ENCODE results near the gene ARHGAP40.
A peak's percentile ranks its signal among the peaks of the same experiment; 100 is the strongest.

Gene ARHGAP40

GRCh38 chr20:38651562-38651961 lies 50.0 kb downstream of the ARHGAP40 start:
- DNase-seq (ENCODE audit: low spot score) = no peak

GRCh38 chr20:38652995-38653394 lies 51.4 kb downstream of the ARHGAP40 start:
- no peak for DNase-seq (ENCODE audit: low spot score)

- no peak for DNase-seq (ENCODE audit: low spot score)
Measured at GRCh38 chr20:38657390-38657789, 55.8 kb downstream of the ARHGAP40 start.

- DNase-seq (ENCODE audit: low spot score) = peak; percentile 73
Measured at GRCh38 chr20:38658879-38659596, 57.4 kb downstream of the ARHGAP40 start.

GRCh38 chr20:38659597-38659880 lies 57.9 kb downstream of the ARHGAP40 start:
- no peak for DNase-seq (ENCODE audit: low spot score)

GRCh38 chr20:38660429-38660828 lies 58.8 kb downstream of the ARHGAP40 start:
- no peak for DNase-seq (ENCODE audit: low spot score)

GRCh38 chr20:38663660-38664059 lies 62.1 kb downstream of the ARHGAP40 start:
- DNase-seq (ENCODE audit: low spot score) = no peak

GRCh38 chr20:38664284-38664683 lies 62.7 kb downstream of the ARHGAP40 start:
- DNase-seq (ENCODE audit: low spot score) = no peak

GRCh38 chr20:38665094-38665493 lies 63.5 kb downstream of the ARHGAP40 start:
- DNase-seq (ENCODE audit: low spot score) = no peak

- DNase-seq (ENCODE audit: low spot score) = no peak
Measured at GRCh38 chr20:38665506-38666285, 64.1 kb downstream of the ARHGAP40 start.

GRCh38 chr20:38667417-38667956 lies 65.9 kb downstream of the ARHGAP40 start:
- DNase-seq (ENCODE audit: low spot score) = no peak

- DNase-seq (ENCODE audit: low spot score) = no peak
Measured at GRCh38 chr20:38669688-38670087, 68.1 kb downstream of the ARHGAP40 start.

GRCh38 chr20:38670786-38671185 lies 69.2 kb downstream of the ARHGAP40 start:
- DNase-seq (ENCODE audit: low spot score) = no peak

- DNase-seq (ENCODE audit: low spot score) = no peak
Measured at GRCh38 chr20:38671186-38671585, 69.6 kb downstream of the ARHGAP40 start.

GRCh38 chr20:38671701-38672292 lies 70.2 kb downstream of the ARHGAP40 start:
- DNase-seq (ENCODE audit: low spot score) = no peak

- no peak for DNase-seq (ENCODE audit: low spot score)
Measured at GRCh38 chr20:38672504-38672903, 70.9 kb downstream of the ARHGAP40 start.

GRCh38 chr20:38673261-38673660 lies 71.7 kb downstream of the ARHGAP40 start:
- DNase-seq (ENCODE audit: low spot score) = no peak

- DNase-seq (ENCODE audit: low spot score) = peak; percentile 47
Measured at GRCh38 chr20:38673725-38674091, 72.1 kb downstream of the ARHGAP40 start.

GRCh38 chr20:38674092-38674764 lies 72.6 kb downstream of the ARHGAP40 start:
- DNase-seq (ENCODE audit: low spot score) = peak; percentile 97

- DNase-seq (ENCODE audit: low spot score) = no peak
Measured at GRCh38 chr20:38674765-38675133, 73.1 kb downstream of the ARHGAP40 start.

- DNase-seq (ENCODE audit: low spot score) = no peak
Measured at GRCh38 chr20:38676576-38676975, 75.0 kb downstream of the ARHGAP40 start.

- no peak for DNase-seq (ENCODE audit: low spot score)
Measured at GRCh38 chr20:38680500-38681306, 79.1 kb downstream of the ARHGAP40 start.

Measured in D341Med (cell line).